ENCODE results near the gene ADI1.

Gene ADI1

GRCh38 chr2:3505771-3506170, 13.6 kb downstream of the ADI1 start:
- DNase-seq (ENCODE audit: low spot score) (no peak), ATAC-seq (ENCODE audit: low read depth) (no peak)
- Histone ChIP-seq H3K4me3 (ENCODE audit: severe bottlenecking) (no peak overlapping the region), H3K36me3 (ENCODE audit: low read depth) (peaks cover 13% of the 10 kb centered on the region), H3K4me1 (ENCODE audit: insufficient read depth, poor library complexity, severe bottlenecking) (no peaks in the 10 kb centered on the region), H3K27me3 (ENCODE audit: insufficient read depth, poor library complexity, severe bottlenecking) (no peaks in the 10 kb centered on the region), H3K9me3 (ENCODE audit: severe bottlenecking) (no peaks in the 10 kb centered on the region), H3K27ac (ENCODE audit: poor library complexity, severe bottlenecking) (no peak overlapping the region)
- TF ChIP-seq, protein P1, sequence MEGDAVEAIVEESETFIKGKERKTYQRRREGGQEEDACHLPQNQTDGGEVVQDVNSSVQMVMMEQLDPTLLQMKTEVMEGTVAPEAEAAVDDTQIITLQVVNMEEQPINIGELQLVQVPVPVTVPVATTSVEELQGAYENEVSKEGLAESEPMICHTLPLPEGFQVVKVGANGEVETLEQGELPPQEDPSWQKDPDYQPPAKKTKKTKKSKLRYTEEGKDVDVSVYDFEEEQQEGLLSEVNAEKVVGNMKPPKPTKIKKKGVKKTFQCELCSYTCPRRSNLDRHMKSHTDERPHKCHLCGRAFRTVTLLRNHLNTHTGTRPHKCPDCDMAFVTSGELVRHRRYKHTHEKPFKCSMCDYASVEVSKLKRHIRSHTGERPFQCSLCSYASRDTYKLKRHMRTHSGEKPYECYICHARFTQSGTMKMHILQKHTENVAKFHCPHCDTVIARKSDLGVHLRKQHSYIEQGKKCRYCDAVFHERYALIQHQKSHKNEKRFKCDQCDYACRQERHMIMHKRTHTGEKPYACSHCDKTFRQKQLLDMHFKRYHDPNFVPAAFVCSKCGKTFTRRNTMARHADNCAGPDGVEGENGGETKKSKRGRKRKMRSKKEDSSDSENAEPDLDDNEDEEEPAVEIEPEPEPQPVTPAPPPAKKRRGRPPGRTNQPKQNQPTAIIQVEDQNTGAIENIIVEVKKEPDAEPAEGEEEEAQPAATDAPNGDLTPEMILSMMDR (IDR thresholded peaks at IDR 0.05; ENCODE audit: poor library complexity, severe bottlenecking): no peak

GRCh38 chr2:3504741-3505140, 14.6 kb downstream of the ADI1 start:
- TF ChIP-seq, protein P1 (IDR thresholded peaks at IDR 0.05; ENCODE audit: poor library complexity, severe bottlenecking): no peak
- ATAC-seq (ENCODE audit: low read depth): no peak
- Histone ChIP-seq H3K27me3 (ENCODE audit: insufficient read depth, poor library complexity, severe bottlenecking) (no peaks in the 10 kb centered on the region), H3K9me3 (ENCODE audit: severe bottlenecking) (no peaks in the 10 kb centered on the region), H3K36me3 (ENCODE audit: low read depth) (peaks cover 9% of the 10 kb centered on the region), H3K27ac (ENCODE audit: poor library complexity, severe bottlenecking) (no peak overlapping the region), H3K4me1 (ENCODE audit: insufficient read depth, poor library complexity, severe bottlenecking) (no peaks in the 10 kb centered on the region), H3K4me3 (ENCODE audit: severe bottlenecking) (no peak overlapping the region)
- no peak for DNase-seq (ENCODE audit: low spot score)

DNA sequence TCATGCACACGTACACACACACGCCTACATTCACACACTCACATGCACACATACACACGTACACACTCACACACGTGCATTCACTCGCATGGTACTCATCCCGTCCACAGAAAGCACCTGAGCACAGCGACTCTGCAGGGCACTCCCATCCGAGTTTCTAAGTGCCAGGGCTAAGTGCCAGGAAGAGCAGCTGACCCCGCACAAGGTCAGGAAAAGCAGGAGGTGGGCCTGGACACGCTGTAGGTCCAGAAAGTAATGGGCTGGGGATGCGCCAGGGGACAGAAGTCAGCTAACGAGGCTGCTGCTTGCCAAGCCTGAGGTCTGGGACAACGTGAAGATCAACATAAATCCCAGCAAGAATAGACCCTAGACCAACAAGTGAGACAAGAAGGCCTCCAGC, 15.8 kb downstream of the ADI1 start:
- Histone ChIP-seq H3K9me3 (ENCODE audit: severe bottlenecking) (no peaks in the 10 kb centered on the region), H3K4me1 (ENCODE audit: insufficient read depth, poor library complexity, severe bottlenecking) (no peaks in the 10 kb centered on the region), H3K27me3 (ENCODE audit: insufficient read depth, poor library complexity, severe bottlenecking) (no peaks in the 10 kb centered on the region), H3K27ac (ENCODE audit: poor library complexity, severe bottlenecking) (no peak overlapping the region), H3K4me3 (ENCODE audit: severe bottlenecking) (no peak overlapping the region), H3K36me3 (ENCODE audit: low read depth) (peaks cover 16% of the 10 kb centered on the region)
- TF ChIP-seq, protein P1 (IDR thresholded peaks at IDR 0.05; ENCODE audit: poor library complexity, severe bottlenecking): no peak
- DNase-seq (ENCODE audit: low spot score) (peak; percentile 28), ATAC-seq (ENCODE audit: low read depth) (no peak)

DNA sequence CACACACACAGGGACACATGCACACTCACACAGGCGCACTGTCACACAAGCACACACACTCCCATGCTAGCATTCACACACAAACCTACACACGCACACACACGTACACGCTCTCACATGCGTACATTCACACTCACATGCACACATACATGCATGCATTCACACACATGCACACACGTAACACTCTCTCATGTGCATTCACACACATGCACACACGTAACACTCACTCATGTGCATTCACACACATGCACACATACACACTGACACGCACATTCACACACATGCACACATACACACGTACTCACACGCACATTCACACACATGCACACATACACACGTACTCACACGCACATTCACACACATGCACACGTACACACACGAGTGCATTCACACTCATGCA, 16.3 kb downstream of the ADI1 start:
- TF ChIP-seq, protein P1 (IDR thresholded peaks at IDR 0.05; ENCODE audit: poor library complexity, severe bottlenecking): no peak
- no peaks in the 10 kb centered on the region for H3K9me3 ChIP-seq (ENCODE audit: severe bottlenecking)
- no peak overlapping the region for H3K27ac ChIP-seq (ENCODE audit: poor library complexity, severe bottlenecking)
- peaks cover 21% of the 10 kb centered on the region for H3K36me3 ChIP-seq (ENCODE audit: low read depth)
- DNase-seq (ENCODE audit: low spot score) (peak; percentile 3), ATAC-seq (ENCODE audit: low read depth) (no peak)
- no peaks in the 10 kb centered on the region for H3K27me3 ChIP-seq (ENCODE audit: insufficient read depth, poor library complexity, severe bottlenecking)
- no peak overlapping the region for H3K4me3 ChIP-seq (ENCODE audit: severe bottlenecking)
- H3K4me1 ChIP-seq (ENCODE audit: insufficient read depth, poor library complexity, severe bottlenecking): no peaks in the 10 kb centered on the region

- ATAC-seq (ENCODE audit: low read depth): no peak
- Histone ChIP-seq H3K27me3 (ENCODE audit: insufficient read depth, poor library complexity, severe bottlenecking) (no peaks in the 10 kb centered on the region), H3K27ac (ENCODE audit: poor library complexity, severe bottlenecking) (no peak overlapping the region), H3K36me3 (ENCODE audit: low read depth) (peaks cover 23% of the 10 kb centered on the region), H3K4me3 (ENCODE audit: severe bottlenecking) (no peak overlapping the region), H3K9me3 (ENCODE audit: severe bottlenecking) (no peaks in the 10 kb centered on the region), H3K4me1 (ENCODE audit: insufficient read depth, poor library complexity, severe bottlenecking) (no peaks in the 10 kb centered on the region)
- no peak for DNase-seq (ENCODE audit: low spot score)
- TF ChIP-seq, protein P1 (IDR thresholded peaks at IDR 0.05; ENCODE audit: poor library complexity, severe bottlenecking): no peak
Observed at GRCh38 chr2:3500326-3500899, 18.9 kb downstream of the ADI1 start.

Measured in RWPE2 (cell line).